Measurements from ENCODE around the gene CTSZ.

DNA sequence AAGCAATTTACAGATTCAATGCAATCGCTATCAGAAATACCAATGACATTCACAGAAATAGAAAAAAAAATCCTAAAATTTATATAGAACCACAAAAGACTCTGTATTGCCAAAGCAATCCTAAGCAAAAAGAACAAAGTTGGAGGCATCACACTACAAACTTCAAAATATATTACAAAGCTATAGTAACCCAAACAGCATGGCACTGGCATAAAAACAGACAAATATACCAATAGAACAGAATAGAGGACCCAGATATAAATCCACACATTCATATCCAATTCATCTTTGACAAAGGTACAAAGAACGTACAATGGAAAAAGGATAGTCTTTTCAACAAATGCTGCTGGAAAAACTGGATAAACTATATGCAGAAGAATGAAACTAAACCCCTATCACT lies 37.6 kb downstream of the CTSZ start:
- TF ChIP-seq, protein P1, sequence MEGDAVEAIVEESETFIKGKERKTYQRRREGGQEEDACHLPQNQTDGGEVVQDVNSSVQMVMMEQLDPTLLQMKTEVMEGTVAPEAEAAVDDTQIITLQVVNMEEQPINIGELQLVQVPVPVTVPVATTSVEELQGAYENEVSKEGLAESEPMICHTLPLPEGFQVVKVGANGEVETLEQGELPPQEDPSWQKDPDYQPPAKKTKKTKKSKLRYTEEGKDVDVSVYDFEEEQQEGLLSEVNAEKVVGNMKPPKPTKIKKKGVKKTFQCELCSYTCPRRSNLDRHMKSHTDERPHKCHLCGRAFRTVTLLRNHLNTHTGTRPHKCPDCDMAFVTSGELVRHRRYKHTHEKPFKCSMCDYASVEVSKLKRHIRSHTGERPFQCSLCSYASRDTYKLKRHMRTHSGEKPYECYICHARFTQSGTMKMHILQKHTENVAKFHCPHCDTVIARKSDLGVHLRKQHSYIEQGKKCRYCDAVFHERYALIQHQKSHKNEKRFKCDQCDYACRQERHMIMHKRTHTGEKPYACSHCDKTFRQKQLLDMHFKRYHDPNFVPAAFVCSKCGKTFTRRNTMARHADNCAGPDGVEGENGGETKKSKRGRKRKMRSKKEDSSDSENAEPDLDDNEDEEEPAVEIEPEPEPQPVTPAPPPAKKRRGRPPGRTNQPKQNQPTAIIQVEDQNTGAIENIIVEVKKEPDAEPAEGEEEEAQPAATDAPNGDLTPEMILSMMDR (IDR thresholded peaks at IDR 0.05): no peak
- no peak for TF ChIP-seq ZFX (IDR thresholded peaks at IDR 0.05; ENCODE audit: borderline replicate concordance)
